ENCODE results near the gene SLC4A2.

SLC4A2 gene

GRCh38 chr7:151028131-151028947, 31.1 kb upstream of the SLC4A2 start, which contains the start of gene ABCB8:
ABCB8 (plus strand) TSS chr7:151028450; CDS start chr7:151028516, 66 bp downstream.
- Histone ChIP-seq H2AFZ (ENCODE audit: low read length) (peak within 1 kb of the TSS; percentile 61), H4K20me1 (ENCODE audit: insufficient read depth, low read length) (no peaks in the 10 kb centered on the region), H3F3A (ENCODE audit: insufficient read depth, low read length) (no peaks in the 10 kb centered on the region), H3K4me2 (ENCODE audit: low read depth, low read length) (peak within 1 kb of the TSS; percentile 72), H3K9me2 (replicated peaks; ENCODE audit: insufficient read depth, low read length) (no peaks in the 10 kb centered on the region), H3K27me3 (replicated peaks; ENCODE audit: insufficient read depth, low read length) (no peaks in the 10 kb centered on the region), H3K9ac (ENCODE audit: low read length) (peak within 1 kb of the TSS; percentile 80), H3K4me1 (ENCODE audit: low read length) (peaks cover 13% of the 10 kb centered on the region), H3K79me2 (ENCODE audit: low read length) (peaks cover 21% of the 10 kb centered on the region), H3K27ac (ENCODE audit: low read length) (peak within 1 kb of the TSS; percentile 77; the same call in 1 of the 2 replicates), H3K9me3 (replicated peaks; ENCODE audit: insufficient read depth, low read length) (no peaks in the 10 kb centered on the region), H3K36me3 (replicated peaks; ENCODE audit: insufficient read depth, low read length) (no peaks in the 10 kb centered on the region), H3K4me3 (ENCODE audit: low read length) (peak within 1 kb of the TSS; percentile 73)
- TF ChIP-seq EZH2phosphoT487 (IDR thresholded peaks at IDR 0.05; ENCODE audit: low read length) = no peak
- TF ChIP-seq EZH2 (optimal IDR thresholded peaks at IDR 0.05; ENCODE audit: low read depth, low read length) = no peak
- peak; percentile 66 for TF ChIP-seq CTCF (IDR thresholded peaks at IDR 0.05; ENCODE audit: low read length)
- DNase-seq = peak; percentile 100

GRCh38 chr7:151028948-151029501, 30.4 kb upstream of the SLC4A2 start:
- Histone ChIP-seq H2AFZ (ENCODE audit: low read length) (peak overlapping the region; percentile 61), H4K20me1 (ENCODE audit: insufficient read depth, low read length) (no peaks in the 10 kb centered on the region), H3K4me1 (ENCODE audit: low read length) (peaks cover 13% of the 10 kb centered on the region), H3K4me2 (ENCODE audit: low read depth, low read length) (peak overlapping the region; percentile 70), H3K27me3 (replicated peaks; ENCODE audit: insufficient read depth, low read length) (no peaks in the 10 kb centered on the region), H3K79me2 (ENCODE audit: low read length) (peaks cover 21% of the 10 kb centered on the region), H3K27ac (ENCODE audit: low read length) (peak overlapping the region; percentile 77; the same call in 1 of the 2 replicates), H3K9ac (ENCODE audit: low read length) (peak overlapping the region; percentile 80), H3K4me3 (ENCODE audit: low read length) (peak overlapping the region; percentile 73), H3K9me3 (replicated peaks; ENCODE audit: insufficient read depth, low read length) (no peaks in the 10 kb centered on the region), H3K36me3 (replicated peaks; ENCODE audit: insufficient read depth, low read length) (no peaks in the 10 kb centered on the region), H3K9me2 (replicated peaks; ENCODE audit: insufficient read depth, low read length) (no peaks in the 10 kb centered on the region), H3F3A (ENCODE audit: insufficient read depth, low read length) (no peaks in the 10 kb centered on the region)
- no peak for DNase-seq
- TF ChIP-seq EZH2phosphoT487 (IDR thresholded peaks at IDR 0.05; ENCODE audit: low read length) = no peak
- no peak for TF ChIP-seq EZH2 (optimal IDR thresholded peaks at IDR 0.05; ENCODE audit: low read depth, low read length)
- TF ChIP-seq CTCF (IDR thresholded peaks at IDR 0.05; ENCODE audit: low read length) = no peak

GRCh38 chr7:151031011-151031410, 28.4 kb upstream of the SLC4A2 start:
- H3K4me3 ChIP-seq (ENCODE audit: low read length) = no peak overlapping the region
- no peak overlapping the region for H3K9ac ChIP-seq (ENCODE audit: low read length)
- no peak for DNase-seq
- TF ChIP-seq EZH2 (optimal IDR thresholded peaks at IDR 0.05; ENCODE audit: low read depth, low read length) (no peak), EZH2phosphoT487 (IDR thresholded peaks at IDR 0.05; ENCODE audit: low read length) (no peak), CTCF (IDR thresholded peaks at IDR 0.05; ENCODE audit: low read length) (no peak)
- no peaks in the 10 kb centered on the region for H4K20me1 ChIP-seq (ENCODE audit: insufficient read depth, low read length)
- no peak overlapping the region for H3K27ac ChIP-seq (ENCODE audit: low read length)
- no peaks in the 10 kb centered on the region for H3K36me3 ChIP-seq (replicated peaks; ENCODE audit: insufficient read depth, low read length)
- H3K9me3 ChIP-seq (replicated peaks; ENCODE audit: insufficient read depth, low read length) = no peaks in the 10 kb centered on the region
- H2AFZ ChIP-seq (ENCODE audit: low read length) = no peak overlapping the region
- peaks cover 9% of the 10 kb centered on the region for H3K4me1 ChIP-seq (ENCODE audit: low read length)
- H3K79me2 ChIP-seq (ENCODE audit: low read length) = peaks cover 21% of the 10 kb centered on the region
- H3F3A ChIP-seq (ENCODE audit: insufficient read depth, low read length) = no peaks in the 10 kb centered on the region
- H3K27me3 ChIP-seq (replicated peaks; ENCODE audit: insufficient read depth, low read length) = no peaks in the 10 kb centered on the region
- H3K4me2 ChIP-seq (ENCODE audit: low read depth, low read length) = no peak overlapping the region
- no peaks in the 10 kb centered on the region for H3K9me2 ChIP-seq (replicated peaks; ENCODE audit: insufficient read depth, low read length)

All from MM.1S (cell line).